Measurements from ENCODE around the gene VAMP4.
"Not testable (repeated sequence)": the region's sequence is repeated elsewhere in the genome, so short reads cannot be mapped to it uniquely, and the experiment has no call there.

DNA sequence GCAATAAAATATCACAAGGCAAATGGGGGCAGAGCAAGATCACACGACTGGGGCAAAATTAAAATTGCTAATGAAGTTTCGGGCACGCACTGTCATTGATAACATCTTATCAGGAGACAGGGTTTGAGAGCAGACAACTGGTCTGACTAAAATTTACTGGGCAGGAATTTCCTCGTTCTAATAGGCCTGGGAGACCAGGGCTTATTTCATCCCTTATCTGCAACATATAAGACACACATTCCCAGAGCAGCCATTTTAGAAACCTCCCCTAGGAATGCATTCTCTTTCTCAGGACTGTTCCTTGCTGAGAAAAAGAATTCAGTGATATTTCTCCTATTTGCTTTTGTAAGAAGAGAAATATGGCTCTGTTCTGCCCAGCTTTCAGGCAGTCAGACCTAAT is 18.7 kb downstream of the VAMP4 start:
- TF ChIP-seq, protein P1, sequence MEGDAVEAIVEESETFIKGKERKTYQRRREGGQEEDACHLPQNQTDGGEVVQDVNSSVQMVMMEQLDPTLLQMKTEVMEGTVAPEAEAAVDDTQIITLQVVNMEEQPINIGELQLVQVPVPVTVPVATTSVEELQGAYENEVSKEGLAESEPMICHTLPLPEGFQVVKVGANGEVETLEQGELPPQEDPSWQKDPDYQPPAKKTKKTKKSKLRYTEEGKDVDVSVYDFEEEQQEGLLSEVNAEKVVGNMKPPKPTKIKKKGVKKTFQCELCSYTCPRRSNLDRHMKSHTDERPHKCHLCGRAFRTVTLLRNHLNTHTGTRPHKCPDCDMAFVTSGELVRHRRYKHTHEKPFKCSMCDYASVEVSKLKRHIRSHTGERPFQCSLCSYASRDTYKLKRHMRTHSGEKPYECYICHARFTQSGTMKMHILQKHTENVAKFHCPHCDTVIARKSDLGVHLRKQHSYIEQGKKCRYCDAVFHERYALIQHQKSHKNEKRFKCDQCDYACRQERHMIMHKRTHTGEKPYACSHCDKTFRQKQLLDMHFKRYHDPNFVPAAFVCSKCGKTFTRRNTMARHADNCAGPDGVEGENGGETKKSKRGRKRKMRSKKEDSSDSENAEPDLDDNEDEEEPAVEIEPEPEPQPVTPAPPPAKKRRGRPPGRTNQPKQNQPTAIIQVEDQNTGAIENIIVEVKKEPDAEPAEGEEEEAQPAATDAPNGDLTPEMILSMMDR (IDR thresholded peaks at IDR 0.05) = not testable (repeated sequence)
- TF ChIP-seq ZFX (IDR thresholded peaks at IDR 0.05; ENCODE audit: borderline replicate concordance) = not testable (repeated sequence)
